ENCODE data around the gene FNDC5. TPM values are rescaled to one million over a fixed set of nuclear protein-coding genes. Genes with fewer than 3 reads are reported as not detected.

FNDC5 gene
- total and polyA plus RNA-seq, 2 of the 13 experiments (the other 11 are each of a cell fraction or from before 2014, with no cell fraction given) = 1.4 to 3.1 TPM

DNA sequence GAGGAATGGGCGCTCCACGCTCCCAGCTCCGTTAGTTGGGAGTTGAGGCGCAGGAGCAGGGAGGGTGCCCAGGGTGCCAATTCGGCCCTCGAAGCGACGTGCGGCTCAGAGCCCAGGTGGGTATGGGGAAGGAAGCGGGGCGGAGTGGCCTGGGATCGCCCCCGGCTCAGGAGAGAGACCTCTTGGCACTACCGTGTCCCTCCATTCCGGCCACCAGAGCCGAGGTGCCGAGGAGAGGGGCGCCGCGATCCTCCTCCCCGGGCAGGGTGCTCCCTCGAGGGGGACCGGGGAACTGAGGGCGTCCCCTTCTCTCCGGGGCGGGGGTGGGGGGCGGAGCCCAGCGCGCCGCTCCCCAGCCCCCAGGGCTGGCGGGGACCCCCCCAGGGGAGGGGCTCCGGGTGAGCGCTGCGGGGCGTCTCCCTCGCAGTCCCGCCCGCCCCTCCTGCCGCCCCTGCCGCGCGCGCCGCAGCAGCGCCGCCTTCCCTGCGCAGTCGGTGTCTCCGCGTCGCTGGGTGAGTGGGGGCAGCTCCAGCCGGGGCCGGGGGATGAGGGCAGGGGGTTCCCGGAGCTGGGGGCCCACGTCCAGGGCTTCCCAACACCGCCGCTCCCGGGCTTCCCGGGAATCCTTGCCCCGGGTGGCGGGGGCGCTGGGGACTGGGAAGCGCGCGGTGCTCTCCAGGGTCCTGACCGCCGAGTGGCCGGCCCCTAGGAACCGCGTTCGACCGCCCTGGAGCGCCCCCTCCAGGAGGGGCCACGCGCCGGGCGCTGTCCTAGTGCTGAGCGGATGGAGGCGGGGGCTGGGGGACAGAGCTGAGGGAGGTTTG, 15.5 kb upstream of the FNDC5 start, which contains the start of gene HPCA (continued):
- TF ChIP-seq, protein P1, sequence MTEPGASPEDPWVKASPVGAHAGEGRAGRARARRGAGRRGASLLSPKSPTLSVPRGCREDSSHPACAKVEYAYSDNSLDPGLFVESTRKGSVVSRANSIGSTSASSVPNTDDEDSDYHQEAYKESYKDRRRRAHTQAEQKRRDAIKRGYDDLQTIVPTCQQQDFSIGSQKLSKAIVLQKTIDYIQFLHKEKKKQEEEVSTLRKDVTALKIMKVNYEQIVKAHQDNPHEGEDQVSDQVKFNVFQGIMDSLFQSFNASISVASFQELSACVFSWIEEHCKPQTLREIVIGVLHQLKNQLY (CRISPR knock-in tag; IDR thresholded peaks at IDR 0.05) = peak; percentile 76
- TF ChIP-seq ZNF225 (CRISPR knock-in tag; IDR thresholded peaks at IDR 0.05) (peak; percentile 67; the same call in 1 of the 2 replicates), ZNF30 (CRISPR knock-in tag; IDR thresholded peaks at IDR 0.05) (peak; percentile 98), ESRRA (CRISPR knock-in tag; IDR thresholded peaks at IDR 0.05; ENCODE audit: low read depth) (peak; percentile 70; the same call in 1 of the 2 replicates), MED1 (CRISPR knock-in tag; IDR thresholded peaks at IDR 0.05) (peak; percentile 54), TCF7L2 (IDR thresholded peaks at IDR 0.05; ENCODE audit: low read depth, low read length) (no peak), ZNF777 (CRISPR knock-in tag; IDR thresholded peaks at IDR 0.05) (peak; percentile 74), ONECUT2 (CRISPR knock-in tag; IDR thresholded peaks at IDR 0.05) (peak; percentile 73; the same call in 1 of the 2 replicates), ZNF530 (CRISPR knock-in tag; IDR thresholded peaks at IDR 0.05; ENCODE audit: low read depth) (peak; percentile 97), SRSF1 (optimal IDR thresholded peaks at IDR 0.05; ENCODE audit: low read depth, low read length) (no peak), ZNF629 (CRISPR knock-in tag; conservative IDR thresholded peaks at IDR 0.05) (peak; percentile 58; the same call in 1 of the 2 replicates), ZNF251 (CRISPR knock-in tag; IDR thresholded peaks at IDR 0.05) (peak; percentile 83; the same call in 1 of the 2 replicates), ZNF468 (CRISPR knock-in tag; IDR thresholded peaks at IDR 0.05) (peak; percentile 98), MEF2D (CRISPR knock-in tag; IDR thresholded peaks at IDR 0.05) (peak; percentile 94), MTA3 (CRISPR knock-in tag; IDR thresholded peaks at IDR 0.05) (peak; percentile 91; the same call in 1 of the 2 replicates), ZNF703 (CRISPR knock-in tag; IDR thresholded peaks at IDR 0.05; ENCODE audit: borderline replicate concordance) (peak; percentile 66; the same call in 1 of the 2 replicates), TOE1 (CRISPR knock-in tag; IDR thresholded peaks at IDR 0.05) (peak; percentile 92; the same call in 1 of the 2 replicates), HNRNPUL1 (IDR thresholded peaks at IDR 0.05; ENCODE audit: low read depth, low read length) (no peak), SMAD9 (CRISPR knock-in tag; IDR thresholded peaks at IDR 0.05) (peak; percentile 95), SETDB1 (CRISPR knock-in tag; IDR thresholded peaks at IDR 0.05; ENCODE audit: borderline replicate concordance) (no peak), ZSCAN25 (CRISPR knock-in tag; IDR thresholded peaks at IDR 0.05) (peak; percentile 89), ZNF296 (CRISPR knock-in tag; conservative IDR thresholded peaks at IDR 0.05) (peak; percentile 97), KLF15 (CRISPR knock-in tag; IDR thresholded peaks at IDR 0.05; ENCODE audit: borderline replicate concordance) (peak; percentile 99), CREB1 (IDR thresholded peaks at IDR 0.05) (no peak), CREB1 (CRISPR knock-in tag; IDR thresholded peaks at IDR 0.05) (peak; percentile 37; the same call in 1 of the 2 replicates), NKX3-1 (CRISPR knock-in tag; IDR thresholded peaks at IDR 0.05) (peak; percentile 99)
- TF ChIP-seq, protein P2, sequence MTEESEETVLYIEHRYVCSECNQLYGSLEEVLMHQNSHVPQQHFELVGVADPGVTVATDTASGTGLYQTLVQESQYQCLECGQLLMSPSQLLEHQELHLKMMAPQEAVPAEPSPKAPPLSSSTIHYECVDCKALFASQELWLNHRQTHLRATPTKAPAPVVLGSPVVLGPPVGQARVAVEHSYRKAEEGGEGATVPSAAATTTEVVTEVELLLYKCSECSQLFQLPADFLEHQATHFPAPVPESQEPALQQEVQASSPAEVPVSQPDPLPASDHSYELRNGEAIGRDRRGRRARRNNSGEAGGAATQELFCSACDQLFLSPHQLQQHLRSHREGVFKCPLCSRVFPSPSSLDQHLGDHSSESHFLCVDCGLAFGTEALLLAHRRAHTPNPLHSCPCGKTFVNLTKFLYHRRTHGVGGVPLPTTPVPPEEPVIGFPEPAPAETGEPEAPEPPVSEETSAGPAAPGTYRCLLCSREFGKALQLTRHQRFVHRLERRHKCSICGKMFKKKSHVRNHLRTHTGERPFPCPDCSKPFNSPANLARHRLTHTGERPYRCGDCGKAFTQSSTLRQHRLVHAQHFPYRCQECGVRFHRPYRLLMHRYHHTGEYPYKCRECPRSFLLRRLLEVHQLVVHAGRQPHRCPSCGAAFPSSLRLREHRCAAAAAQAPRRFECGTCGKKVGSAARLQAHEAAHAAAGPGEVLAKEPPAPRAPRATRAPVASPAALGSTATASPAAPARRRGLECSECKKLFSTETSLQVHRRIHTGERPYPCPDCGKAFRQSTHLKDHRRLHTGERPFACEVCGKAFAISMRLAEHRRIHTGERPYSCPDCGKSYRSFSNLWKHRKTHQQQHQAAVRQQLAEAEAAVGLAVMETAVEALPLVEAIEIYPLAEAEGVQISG (CRISPR knock-in tag; IDR thresholded peaks at IDR 0.05) = peak; percentile 89
- TF ChIP-seq, protein P3, sequence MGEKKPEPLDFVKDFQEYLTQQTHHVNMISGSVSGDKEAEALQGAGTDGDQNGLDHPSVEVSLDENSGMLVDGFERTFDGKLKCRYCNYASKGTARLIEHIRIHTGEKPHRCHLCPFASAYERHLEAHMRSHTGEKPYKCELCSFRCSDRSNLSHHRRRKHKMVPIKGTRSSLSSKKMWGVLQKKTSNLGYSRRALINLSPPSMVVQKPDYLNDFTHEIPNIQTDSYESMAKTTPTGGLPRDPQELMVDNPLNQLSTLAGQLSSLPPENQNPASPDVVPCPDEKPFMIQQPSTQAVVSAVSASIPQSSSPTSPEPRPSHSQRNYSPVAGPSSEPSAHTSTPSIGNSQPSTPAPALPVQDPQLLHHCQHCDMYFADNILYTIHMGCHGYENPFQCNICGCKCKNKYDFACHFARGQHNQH (CRISPR knock-in tag; IDR thresholded peaks at IDR 0.05) = peak; percentile 98
